HepG2 (cell line): ENCODE data around the gene IFT43. TPM values are rescaled to one million over a fixed set of nuclear protein-coding genes. Genes with fewer than 3 reads are reported as not detected.

Experiments used
- ATAC-seq: fragments of 200-7000 bp; cut with Tn5 transposase; 3 replicates; pipeline ENCODE4 v1.9.1; 2020; ENCODE audit warnings: mild to moderate bottlenecking, moderate library complexity
- BruUV-seq: library from RNA; stranded (reverse); fragments of 400-500 nt; replicated peaks from 2 replicates; lab custom pipeline; 2021; lab: Mats Ljungman, UMichigan
- CTCF ChIA-PET: fragments of 300-600 bp; formaldehyde crosslinking; extraction: SDS; loops from one replicate; lab custom pipeline; 2021; ENCODE audit warnings: low total read pairs, inconsistent platforms, low intra/inter-chr PET ratio; lab: Yijun Ruan, JAX
- POLR2A ChIA-PET: fragments of 350-600 bp; sonication (Branson Sonifier 250); formaldehyde crosslinking; loops from one replicate; lab custom pipeline; 2020; ENCODE audit warnings: antibody characterized with exemption, inconsistent platforms; lab: Yijun Ruan, JAX
- DNase-seq: peaks from one replicate; pipeline ENCODE4 v3.0.0-alpha.2; 2015; ENCODE audit warnings: low spot score
- FAIRE-seq: peaks from 3 replicates; lab custom pipeline; 2011; peaks lifted over from hg19 to GRCh38; lab: Jason Lieb, UNC
- H2AFZ ChIP-seq: one replicate; pipeline ENCODE4 v1.6.1; 2011; ENCODE audit warnings: low read length, inconsistent platforms
- H3K27ac ChIP-seq: fragments of 300-600 bp; 3 replicates; pipeline ENCODE4 v1.8.0; 2011; ENCODE audit warnings: mixed run types, mild to moderate bottlenecking, mixed read lengths, low read length, inconsistent platforms; ENCODE audit not compliant: insufficient read depth; ENCODE audit errors: extremely low read length
- H3K27me3 ChIP-seq, 2 experiments: fragments of 200-600 bp in 1 of 2; 2 replicates in 1 of 2; 3 replicates in 1 of 2; pipeline versions ENCODE4 v1.6.0 to v1.8.0; 2011; ENCODE audit warnings: low read length in 2 of 2, mild to moderate bottlenecking in 2 of 2, moderate library complexity in 2 of 2, inconsistent platforms in 1 of 2; ENCODE audit not compliant: insufficient read depth in 2 of 2, control insufficient read depth in 1 of 2
- H3K36me3 ChIP-seq, 2 experiments: fragments of 200-600 bp in 1 of 2; replicated peaks in 1 of 2; 2 replicates in 1 of 2; 3 replicates in 1 of 2; pipeline versions ENCODE4 v1.5.1 to v1.8.0; 2011; ENCODE audit warnings: low read length in 2 of 2, inconsistent platforms in 1 of 2; ENCODE audit not compliant: insufficient read depth in 2 of 2, control insufficient read depth in 1 of 2
- H3K4me1 ChIP-seq: 2 replicates; pipeline ENCODE4 v1.5.1; 2012; ENCODE audit warnings: low read length, inconsistent platforms; ENCODE audit not compliant: insufficient read depth
- H3K4me2 ChIP-seq: 2 replicates; pipeline ENCODE4 v1.6.0; 2011; ENCODE audit warnings: low read depth, low read length, inconsistent platforms
- H3K4me3 ChIP-seq, 3 experiments: fragments of 200-600 bp in 1 of 3; sonication (generic), shearing (Covaris generic) in 1 of 3; replicated peaks in 1 of 3; 2 replicates each; pipeline ENCODE4 v1.5.1; 2011 to 2016; ENCODE audit warnings: low read length in 3 of 3, inconsistent platforms in 2 of 3, low read depth in 2 of 3, mild to moderate bottlenecking in 2 of 3, control low read depth in 1 of 3, mixed read lengths in 1 of 3; ENCODE audit not compliant: insufficient read depth in 1 of 3
- H3K79me2 ChIP-seq: one replicate; pipeline ENCODE4 v1.6.1; 2011; ENCODE audit warnings: low read length, inconsistent platforms; ENCODE audit not compliant: insufficient read depth
- H3K9ac ChIP-seq: 2 replicates; pipeline ENCODE4 v1.6.0; 2011; ENCODE audit warnings: mild to moderate bottlenecking, low read depth, low read length, inconsistent platforms; ENCODE audit not compliant: insufficient read depth
- H3K9me3 ChIP-seq: 2 replicates; pipeline ENCODE4 v1.5.1; 2012; ENCODE audit warnings: mild to moderate bottlenecking, low read length
- H4K20me1 ChIP-seq: 2 replicates; pipeline ENCODE4 v1.6.0; 2011; ENCODE audit warnings: inconsistent platforms, mild to moderate bottlenecking, low read length, moderate library complexity; ENCODE audit not compliant: insufficient read depth
- ZHX2 ChIP-seq, 2 experiments: sonication (generic) in 1 of 2; formaldehyde crosslinking in 1 of 2; IDR thresholded peaks; 2 replicates each; pipeline versions ENCODE4 v1.6.1 to v1.9.0; 2014 to 2022; ENCODE audit warnings: antibody characterized with exemption in 1 of 2, borderline replicate concordance in 1 of 2, inconsistent platforms in 1 of 2, low read depth in 1 of 2, missing genetic modification reagents in 1 of 2
- ZNF782 ChIP-seq: sonication (generic); formaldehyde crosslinking; IDR thresholded peaks from 2 replicates; pipeline ENCODE4 v1.4.0; 2020; ENCODE audit warnings: missing genetic modification reagents, mild to moderate bottlenecking, borderline replicate concordance
- WGBS: methylation state at CpG from one replicate; pipeline ENCODE4 v1.1.6; 2017; ENCODE audit warnings: low lambda C conversion rate; 5-methylcytosine and 5-hydroxymethylcytosine counted together
- in situ Hi-C: cut with HindIII; loops from 2 replicates; pipeline ENCODE4 v1.10.0; 2017; ENCODE audit warnings: low pct_unique_long_range_greater_than_20kb; ENCODE audit not compliant: extremely low pct_ligation_motif_present
- intact Hi-C: fragments of 100-400 bp; cut with micrococcal nuclease; formaldehyde crosslinking; loops from one replicate; pipeline ENCODE4 v1.10.0; 2022; ENCODE audit not compliant: unreplicated experiment
- polyA plus RNA-seq, 8 experiments: library from polyadenylated mRNA; depleted of rRNA in 3 of 8; stranded (reverse) in 7 of 8; unstranded in 1 of 8; fragments of >200 nt; fragmentation: Illumina TruSeq in 4 of 8; extraction: Trizol in 4 of 8; gene quantifications; 2 replicates each; pipeline versions ENCODE4 v1.2.1 to v1.2.3, GENCODE V29; 2011 to 2016; ENCODE audit warnings: low read depth in 4 of 8, missing spikeins in 1 of 8, mixed read lengths in 1 of 8; ENCODE audit not compliant: insufficient read depth in 1 of 8
- total RNA-seq, 5 experiments: library from RNA; depleted of rRNA; stranded (reverse); fragments of >200 nt; fragmentation: Illumina TruSeq; extraction: Trizol; gene quantifications; 2 replicates each; pipeline ENCODE4 v1.2.3, GENCODE V29; 2016; ENCODE audit warnings: low read depth in 1 of 5

The IFT43 gene
- total and polyA plus RNA-seq, 2 of the 13 experiments (the other 11 are each of a cell fraction or from before 2014, with no cell fraction given), result 0.15 to 0.55 TPM

DNA sequence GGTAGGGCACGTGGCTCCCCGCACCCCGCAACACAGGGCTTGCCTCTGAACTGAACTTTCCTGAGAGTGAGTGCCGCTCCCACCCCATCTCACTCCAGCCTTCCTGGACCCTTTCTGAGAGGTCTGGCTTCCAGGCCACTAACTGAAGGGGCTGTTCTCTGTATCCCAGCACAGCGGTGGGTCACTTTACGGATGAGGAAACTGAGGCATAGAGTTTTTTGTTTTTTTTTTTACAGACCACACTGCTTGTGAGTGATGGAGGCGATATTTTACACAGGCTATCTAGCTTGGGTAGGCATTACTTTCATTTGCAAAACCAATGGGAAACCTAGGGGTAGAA is 2.6 kb upstream of the IFT43 start:
- POLR2A ChIA-PET, result interaction anchor here (0.8 to 1.3 kb wide), 2 partner anchors 271 to 310 kb away, joined by 3 read pairs; no protein-coding TSS in a partner anchor

More for the DNA sequence above, 2.6 kb upstream of the IFT43 start:
- intact Hi-C loops, result loop anchor here (5.0 to 10.0 kb wide), 3 partner anchors 158 to 406 kb away; partner anchors contain the start of gene FLVCR2
- BruUV-seq, result no TSS peak
- peaks cover 75% of the 10 kb centered on the region for H3K4me1 ChIP-seq
- peaks cover 0 to 11% of the 10 kb centered on the region in 2 experiments; a peak in 1 of 5 replicates for H3K27me3 ChIP-seq
- no peaks in the 10 kb centered on the region for H3K9me3 ChIP-seq
- DNase-seq, result no peak
- no peaks in the 10 kb centered on the region for H4K20me1 ChIP-seq
- in situ Hi-C loops, result loop anchor here (5.0 kb wide), 2 partner anchors 76 to 271 kb away; no protein-coding TSS in a partner anchor
- 55% methylated on average over 7 of the region's 7 CpGs for WGBS
- H3K36me3 ChIP-seq, result no peaks in the 10 kb centered on the region
- H3K4me2 ChIP-seq, result peak overlapping the region; percentile 77
- no peak overlapping the region for H3K27ac ChIP-seq
- 0 out of 2 replicates have a peak overlapping the region, but pooled peaks have one; percentile 23 for H3K9ac ChIP-seq
- TF ChIP-seq ZHX2 (IDR thresholded peaks at IDR 0.05; ENCODE audit: low read depth), result no peak
- TF ChIP-seq ZHX2 (CRISPR knock-in tag; IDR thresholded peaks at IDR 0.05; ENCODE audit: borderline replicate concordance), result no peak
- TF ChIP-seq ZNF782 (CRISPR knock-in tag), result 0 out of 2 replicates have a peak, but pooled peaks have one; percentile 37
- TF ChIP-seq, all 625 proteins: peak for 1
- H3K4me3 ChIP-seq, result peak overlapping the region; percentile 19 to 74 (median 72); a peak in 5 of 6 replicates
- H2AFZ ChIP-seq, result no peak overlapping the region
- FAIRE-seq (no peak), ATAC-seq (no peak; the same call in 2 of the 3 replicates)
- CTCF ChIA-PET, result interaction anchor here (1.8 kb wide), 1 partner anchor 274 kb away, joined by 9 read pairs; no protein-coding TSS in a partner anchor
- no peaks in the 10 kb centered on the region for H3K79me2 ChIP-seq
